Keratinocyte (primary cell): Measurements from ENCODE around the gene DGKD. TPM values are rescaled to one million over a fixed set of nuclear protein-coding genes. Genes with fewer than 3 reads are reported as not detected.

ENCODE experiments used
- DNase-seq: peaks from one replicate; pipeline ENCODE4 v3.0.0-alpha.2; 2011; ENCODE audit warnings: low read depth, missing footprints, low spot score
- FAIRE-seq: peaks from 2 replicates; lab custom pipeline; 2011; peaks lifted over from hg19 to GRCh38; lab: Jason Lieb, UNC
- H2AFZ ChIP-seq: 2 replicates; pipeline ENCODE4 v1.6.0; 2012; ENCODE audit warnings: low read length, control low read depth, inconsistent platforms; ENCODE audit not compliant: control insufficient read depth
- H3K27ac ChIP-seq: 2 replicates; pipeline ENCODE4 v1.5.1; 2011; ENCODE audit warnings: low read length; ENCODE audit not compliant: control insufficient read depth, insufficient read depth
- H3K27me3 ChIP-seq: 3 replicates; pipeline ENCODE4 v1.6.0; 2011; ENCODE audit warnings: low read length; ENCODE audit not compliant: control insufficient read depth, insufficient read depth; ENCODE audit errors: extremely low read depth
- H3K36me3 ChIP-seq, 2 experiments: 2 replicates in 1 of 2; 3 replicates in 1 of 2; pipeline ENCODE4 v1.5.1; 2011; ENCODE audit warnings: low read length in 2 of 2, mild to moderate bottlenecking in 1 of 2; ENCODE audit not compliant: control insufficient read depth in 2 of 2, insufficient read depth in 2 of 2; ENCODE audit errors: extremely low read depth in 1 of 2
- H3K4me1 ChIP-seq: 3 replicates; pipeline ENCODE4 v1.5.1; 2011; ENCODE audit warnings: low read length; ENCODE audit not compliant: control insufficient read depth, insufficient read depth; ENCODE audit errors: extremely low read depth
- H3K4me2 ChIP-seq: 3 replicates; pipeline ENCODE4 v1.6.0; 2011; ENCODE audit warnings: low read depth, low read length; ENCODE audit not compliant: control insufficient read depth, insufficient read depth; ENCODE audit errors: extremely low read depth
- H3K4me3 ChIP-seq, 3 experiments: fragments of 200-600 bp in 1 of 3; sonication (generic) in 1 of 3; 2 replicates in 2 of 3; 3 replicates in 1 of 3; pipeline ENCODE4 v1.5.1; 2011 to 2016; ENCODE audit warnings: low read length in 3 of 3, mild to moderate bottlenecking in 3 of 3, control low read depth in 2 of 3, inconsistent platforms in 1 of 3, low read depth in 1 of 3, mixed read lengths in 1 of 3, mixed run types in 1 of 3, moderate library complexity in 1 of 3; ENCODE audit not compliant: control insufficient read depth in 2 of 3, insufficient read depth in 2 of 3; ENCODE audit errors: extremely low read depth in 1 of 3
- H3K79me2 ChIP-seq: 2 replicates; pipeline ENCODE4 v1.6.0; 2012; ENCODE audit warnings: low read length; ENCODE audit not compliant: control insufficient read depth, insufficient read depth
- H3K9ac ChIP-seq: 3 replicates; pipeline ENCODE4 v1.6.0; 2011; ENCODE audit warnings: low read length; ENCODE audit not compliant: control insufficient read depth, insufficient read depth; ENCODE audit errors: extremely low read depth
- H3K9me1 ChIP-seq: 3 replicates; pipeline ENCODE4 v1.6.0; 2011; ENCODE audit warnings: low read length; ENCODE audit not compliant: control insufficient read depth, insufficient read depth; ENCODE audit errors: extremely low read depth
- H3K9me3 ChIP-seq: 2 replicates; pipeline ENCODE4 v1.5.1; 2012; ENCODE audit warnings: low read depth, low read length; ENCODE audit not compliant: control insufficient read depth
- H4K20me1 ChIP-seq: 3 replicates; pipeline ENCODE4 v1.6.0; 2011; ENCODE audit warnings: low read length; ENCODE audit not compliant: control insufficient read depth, insufficient read depth; ENCODE audit errors: extremely low read depth
- CTCF ChIP-seq, 3 experiments: IDR thresholded peaks in 1 of 3; conservative IDR thresholded peaks in 1 of 3; optimal IDR thresholded peaks in 1 of 3; 2 replicates in 2 of 3; 3 replicates in 1 of 3; pipeline versions ENCODE3 to v1.5.1; 2011; ENCODE audit warnings: low read length in 3 of 3, mild to moderate bottlenecking in 3 of 3, moderate library complexity in 2 of 3, control low read depth in 1 of 3, inconsistent platforms in 1 of 3; ENCODE audit not compliant: insufficient read depth in 2 of 3; ENCODE audit errors: extremely low read depth in 1 of 3
- EZH2 ChIP-seq: IDR thresholded peaks from one replicate; pipeline ENCODE4 v1.6.1; 2012; ENCODE audit warnings: inconsistent platforms, mild to moderate bottlenecking, low read length, moderate library complexity
- dilution Hi-C: fragments of 300-500 bp; cut with MboI; formaldehyde crosslinking; loops from one replicate; pipeline ENCODE4 v1.7.0; 2020; ENCODE audit warnings: low sequenced_read_pairs; ENCODE audit not compliant: extremely low pct_ligation_motif_present
- polyA plus RNA-seq, 5 experiments: library from polyadenylated mRNA; depleted of rRNA in 3 of 5; stranded (reverse) in 3 of 5; stranded (forward) in 1 of 5; unstranded in 1 of 5; fragments of >200 nt; gene quantifications; 1 replicate in 1 of 5; 2 replicates in 3 of 5; 3 replicates in 1 of 5; pipeline versions ENCODE4 v1.2.1 to v1.2.3, GENCODE V29; 2011 to 2012; ENCODE audit warnings: missing spikeins in 2 of 5, low read depth in 1 of 5, low replicate concordance in 1 of 5

DGKD gene
- polyA plus RNA-seq, 1 donor (not counting 4 experiments of a cell fraction or from before 2014, with no cell fraction given): 6.1 TPM

GRCh38 chr2:233367586-233367985, 13.3 kb downstream of the DGKD start:
- no peak for DNase-seq
- dilution Hi-C loops: no loop called here
- TF ChIP-seq EZH2 (no peak), CTCF (optimal IDR thresholded peaks at IDR 0.05 in 1 of 3, IDR thresholded peaks at IDR 0.05 in 1 of 3, conservative IDR thresholded peaks at IDR 0.05 in 1 of 3; ENCODE audit: extremely low read depth in 1 of 3, insufficient read depth in 2 of 3, low read length in 3 of 3) (no peak)
- Histone ChIP-seq H4K20me1 (no peaks in the 10 kb centered on the region), H3K4me1 (no peaks in the 10 kb centered on the region), H3K9ac (no peak overlapping the region), H3K27ac (no peak overlapping the region), H2AFZ (no peak overlapping the region), H3K9me3 (no peaks in the 10 kb centered on the region), H3K4me2 (no peak overlapping the region), H3K79me2 (peaks cover 2% of the 10 kb centered on the region), H3K27me3 (no peaks in the 10 kb centered on the region), H3K36me3 (no peaks in the 10 kb centered on the region), H3K4me3 (no peak overlapping the region), H3K9me1 (no peaks in the 10 kb centered on the region)
- FAIRE-seq: no peak

GRCh38 chr2:233368756-233369155, 14.5 kb downstream of the DGKD start:
- Histone ChIP-seq H3K27ac (no peak overlapping the region), H3K9ac (no peak overlapping the region), H3K4me1 (no peaks in the 10 kb centered on the region), H3K27me3 (no peaks in the 10 kb centered on the region), H4K20me1 (no peaks in the 10 kb centered on the region), H3K36me3 (no peaks in the 10 kb centered on the region), H3K4me3 (no peak overlapping the region), H3K9me3 (no peaks in the 10 kb centered on the region), H3K4me2 (no peak overlapping the region), H3K79me2 (peaks cover 2% of the 10 kb centered on the region), H2AFZ (no peak overlapping the region), H3K9me1 (no peaks in the 10 kb centered on the region)
- FAIRE-seq: no peak
- DNase-seq: no peak
- dilution Hi-C loops: no loop called here
- TF ChIP-seq CTCF (optimal IDR thresholded peaks at IDR 0.05 in 1 of 3, IDR thresholded peaks at IDR 0.05 in 1 of 3, conservative IDR thresholded peaks at IDR 0.05 in 1 of 3; ENCODE audit: extremely low read depth in 1 of 3, insufficient read depth in 2 of 3, low read length in 3 of 3): no peak
- no peak for TF ChIP-seq EZH2
